Measurements from ENCODE around the gene RAD52.

Gene RAD52

GRCh38 chr12:949453-950191, at the start of gene RAD52:
RAD52 (minus strand) TSS chr12:949694; CDS start chr12:933058, 16,636 bp downstream.
- DNase-seq = peak; percentile 99

GRCh38 chr12:998020-998874, 48.8 kb upstream of the RAD52 start:
- no peak for DNase-seq

GRCh38 chr12:997505-997904, 48.0 kb upstream of the RAD52 start:
- DNase-seq = no peak

GRCh38 chr12:996881-997280, 47.4 kb upstream of the RAD52 start:
- DNase-seq = no peak

- no peak for DNase-seq
Measured at GRCh38 chr12:992647-993046, 43.2 kb upstream of the RAD52 start.

- DNase-seq = no peak
Measured at GRCh38 chr12:991350-992333, 42.1 kb upstream of the RAD52 start.

- DNase-seq = peak; percentile 82
Measured at GRCh38 chr12:990661-991349, 41.3 kb upstream of the RAD52 start, which contains the start of gene ERC1. ERC1 (plus strand) TSS chr12:991223; CDS start chr12:1027904, 36,681 bp downstream.

- DNase-seq = peak; percentile 75
Measured at GRCh38 chr12:989751-990660, 40.5 kb upstream of the RAD52 start.

- DNase-seq = no peak
Measured at GRCh38 chr12:989051-989450, 39.6 kb upstream of the RAD52 start.

GRCh38 chr12:988646-989045, 39.2 kb upstream of the RAD52 start:
- DNase-seq = no peak

- no peak for DNase-seq
Measured at GRCh38 chr12:981961-982360, 32.5 kb upstream of the RAD52 start.

GRCh38 chr12:981176-981828, 31.8 kb upstream of the RAD52 start:
- no peak for DNase-seq

GRCh38 chr12:979349-979748, 29.9 kb upstream of the RAD52 start:
- DNase-seq = no peak

- DNase-seq = no peak
Measured at GRCh38 chr12:977156-977555, 27.7 kb upstream of the RAD52 start.

GRCh38 chr12:976644-977043, 27.1 kb upstream of the RAD52 start:
- no peak for DNase-seq

GRCh38 chr12:974271-974862, 24.9 kb upstream of the RAD52 start:
- DNase-seq = no peak

GRCh38 chr12:971991-972390, 22.5 kb upstream of the RAD52 start:
- no peak for DNase-seq

GRCh38 chr12:969821-970220, 20.3 kb upstream of the RAD52 start:
- DNase-seq = no peak

GRCh38 chr12:968545-968944, 19.1 kb upstream of the RAD52 start:
- DNase-seq = no peak

GRCh38 chr12:967641-968040, 18.1 kb upstream of the RAD52 start:
- no peak for DNase-seq

All from NCI-H446 treated with DMSO at 0.1 percent for 48 hours (cell line).